Right ventricle myocardium superior (tissue), 1 donor: ENCODE measurements around the gene MRPL9. TPM values are rescaled to one million over a fixed set of nuclear protein-coding genes. Genes with fewer than 3 reads are reported as not detected.
"Not testable (repeated sequence)": the region's sequence is repeated elsewhere in the genome, so short reads cannot be mapped to it uniquely, and the experiment has no call there.

Experiments used
- ATAC-seq: fragments of 200-7000 bp; cut with Tn5 transposase; one replicate; pipeline ENCODE4 v1.9.1; 2020; ENCODE audit warnings: mild to moderate bottlenecking; ENCODE audit not compliant: poor library complexity
- DNase-seq: peaks from one replicate; pipeline ENCODE4 v3.0.0-alpha.2; 2020
- intact Hi-C: fragments of 100-400 bp; cut with DNase I; formaldehyde crosslinking; loops from one replicate; pipeline ENCODE4 v1.11.2; 2022
- total RNA-seq: library from RNA; stranded (reverse); fragmentation: NEBNext Ultra II Directional; extraction: Animal tissue kit (Norgen Biotek cat#: 25700); gene quantifications from one replicate; pipeline ENCODE4 v1.2.1, GENCODE V29; 2021
- donor health status: DM: no; HTN: yes; CAD: no; lungs with severe emphysema.

MRPL9 gene
- total RNA-seq, 1 donor from 2014 or later: 45.0 TPM

- intact Hi-C loops: no loop called here
- peak; percentile 98 for DNase-seq
- ATAC-seq: peak; percentile 99
Observed at GRCh38 chr1:151790071-151790939, 27.0 kb upstream of the MRPL9 start, which contains the start of gene TDRKH. Gene TDRKH, minus strand, starts transcription at chr1:151790500. Its CDS starts 7,478 bp downstream, at chr1:151783022.

GRCh38 chr1:151787689-151788088 is 24.4 kb upstream of the MRPL9 start:
- DNase-seq (no peak), ATAC-seq (no peak)
- intact Hi-C loops: no loop called here

- peak; percentile 48 for ATAC-seq
- intact Hi-C loops: no loop called here
Observed at GRCh38 chr1:151783796-151784195, 20.5 kb upstream of the MRPL9 start.

GRCh38 chr1:151782741-151783140 is 19.4 kb upstream of the MRPL9 start:
- intact Hi-C loops: no loop called here

More at GRCh38 chr1:151783796-151784195, 20.5 kb upstream of the MRPL9 start:
- no peak for DNase-seq

GRCh38 chr1:151782026-151782425 is 18.7 kb upstream of the MRPL9 start:
- ATAC-seq, DNase-seq, intact Hi-C loops: not testable (repeated sequence)

More at GRCh38 chr1:151782741-151783140, 19.4 kb upstream of the MRPL9 start:
- ATAC-seq (no peak), DNase-seq (no peak)

GRCh38 chr1:151780736-151781135 is 17.4 kb upstream of the MRPL9 start:
- ATAC-seq, DNase-seq, intact Hi-C loops: not testable (repeated sequence)

GRCh38 chr1:151779852-151780251 is 16.6 kb upstream of the MRPL9 start:
- no peak for DNase-seq
- intact Hi-C loops: no loop called here
- no peak for ATAC-seq

- DNase-seq: no peak
- ATAC-seq: no peak
- intact Hi-C loops: no loop called here
Observed at GRCh38 chr1:151777317-151777716, 14.0 kb upstream of the MRPL9 start.

- DNase-seq (no peak), ATAC-seq (no peak)
- intact Hi-C loops: no loop called here
Observed at GRCh38 chr1:151776665-151777062, 13.4 kb upstream of the MRPL9 start.

- no peak for ATAC-seq
- intact Hi-C loops: no loop called here
- no peak for DNase-seq
Observed at GRCh38 chr1:151775894-151776664, 12.8 kb upstream of the MRPL9 start.

GRCh38 chr1:151774256-151774922 is 11.1 kb upstream of the MRPL9 start:
- no peak for ATAC-seq
- intact Hi-C loops: no loop called here
- no peak for DNase-seq

- no peak for DNase-seq
- intact Hi-C loops: no loop called here
Observed at GRCh38 chr1:151773702-151774101, 10.4 kb upstream of the MRPL9 start.

GRCh38 chr1:151769270-151769669 is 6.0 kb upstream of the MRPL9 start:
- ATAC-seq, DNase-seq: not testable (repeated sequence)
- intact Hi-C loops: loop anchor here (10.0 kb wide), 1 partner anchor 66 kb away; the partner anchor contains the start of genes C2CD4D and RORC

More at GRCh38 chr1:151773702-151774101, 10.4 kb upstream of the MRPL9 start:
- ATAC-seq: no peak

GRCh38 chr1:151768351-151769066 is 5.2 kb upstream of the MRPL9 start:
- intact Hi-C loops: loop anchor here (10.0 kb wide), 1 partner anchor 66 kb away; the partner anchor contains the start of genes C2CD4D and RORC
- not testable (repeated sequence) for ATAC-seq, DNase-seq

- intact Hi-C loops: loop anchor here (10.0 kb wide), 1 partner anchor 71 kb away; the partner anchor contains the start of genes C2CD4D and RORC
- DNase-seq (no peak), ATAC-seq (peak; percentile 5)
Observed at GRCh38 chr1:151763990-151764389, 694 bp upstream of the MRPL9 start.

GRCh38 chr1:151760597-151761385 is 2.5 kb downstream of the MRPL9 start:
- no peak for DNase-seq
- intact Hi-C loops: loop anchor here (10.0 kb wide), 1 partner anchor 74 kb away; the partner anchor contains the start of genes C2CD4D and RORC
- no peak for ATAC-seq

- ATAC-seq: no peak
- intact Hi-C loops: no loop called here
- no peak for DNase-seq
Observed at GRCh38 chr1:151759241-151759640, 4.1 kb downstream of the MRPL9 start.
